Heart left ventricle (tissue), 16 donors: Measurements from ENCODE around the gene TOMM20L. TPM values are rescaled to one million over a fixed set of nuclear protein-coding genes. Genes with fewer than 3 reads are reported as not detected.

ENCODE experiments used
- ATAC-seq, 4 donors: fragments of 200-7000 bp; cut with Tn5 transposase; one replicate each; pipeline ENCODE4 v1.9.1; 2020 to 2022; ENCODE audit warnings: moderate library complexity in 4 of 4, mild to moderate bottlenecking in 3 of 4, moderate number of reproducible peaks in 1 of 4
- DNase-seq, 5 donors: peaks; one replicate each; pipeline ENCODE4 v3.0.0-alpha.2; 2020
- H3K27ac ChIP-seq, 12 donors: fragments of 200-600 bp; sonication (generic) in 4 of 12; one replicate each; pipeline versions ENCODE4 v1.5.0 to v1.8.0; 2016 to 2022; ENCODE audit warnings: mild to moderate bottlenecking in 2 of 12
- H3K27me3 ChIP-seq, 9 donors: fragments of 200-600 bp; sonication (generic) in 2 of 9; one replicate each; pipeline versions ENCODE4 v1.5.1 to v1.8.0; 2016 to 2022; ENCODE audit warnings: mild to moderate bottlenecking in 3 of 9
- H3K36me3 ChIP-seq, 9 donors: fragments of 200-600 bp; sonication (generic) in 2 of 9; one replicate each; pipeline versions ENCODE4 v1.5.0 to v1.8.0; 2018 to 2022; ENCODE audit warnings: mild to moderate bottlenecking in 2 of 9
- H3K4me1 ChIP-seq, 12 donors: fragments of 200-600 bp; sonication (generic) in 4 of 12; one replicate each; pipeline versions ENCODE4 v1.5.0 to v1.8.0; 2016 to 2022; ENCODE audit warnings: mild to moderate bottlenecking in 3 of 12
- H3K4me3 ChIP-seq, 12 donors: fragments of 200-600 bp; sonication (generic) in 4 of 12; one replicate each; pipeline versions ENCODE4 v1.5.0 to v1.8.0; 2017 to 2022; ENCODE audit warnings: mild to moderate bottlenecking in 9 of 12, moderate library complexity in 4 of 12
- H3K9me3 ChIP-seq, 12 donors: fragments of 200-600 bp; sonication (generic) in 4 of 12; one replicate each; pipeline versions ENCODE4 v1.5.0 to v1.8.0; 2016 to 2022; ENCODE audit warnings: mild to moderate bottlenecking in 1 of 12
- POLR2A ChIP-seq, 2 donors: fragments of 450-650 bp; IDR thresholded peaks; one replicate each; pipeline ENCODE4 v1.6.1; 2017; ENCODE audit warnings: antibody characterized with exemption in 2 of 2, mild to moderate bottlenecking in 2 of 2, moderate library complexity in 2 of 2
- WGBS, 4 donors: extraction: QIAGEN DNeasy Blood & Tissue Kit in 2 of 4; methylation state at CpG; one replicate each; pipeline versions ENCODE4 v1.1.5 to v1.1.7; 2013 to 2018; 5-methylcytosine and 5-hydroxymethylcytosine counted together
- intact Hi-C, 10 donors: fragments of 100-400 bp; cut with DNase I; formaldehyde crosslinking; loops; one replicate each; pipeline versions ENCODE4 v1.11.1 to v1.14.2; 2022
- polyA plus RNA-seq, 2 donors: library from polyadenylated mRNA; stranded (reverse); fragments of 200-250 nt; gene quantifications; one replicate each; pipeline ENCODE4 v1.2.3, GENCODE V29; 2013
- total RNA-seq, 9 donors: library from RNA; depleted of rRNA in 2 of 9; stranded (reverse); fragments of >200 nt in 2 of 9; fragmentation: NEBNext Ultra II Directional in 3 of 9; extraction: Animal tissue kit (Norgen Biotek cat#: 25700) in 3 of 9; gene quantifications; one replicate each; pipeline versions ENCODE4 v1.1.0 to v1.2.4, GENCODE V29; 2016 to 2023
- TF ChIP-seq, protein P1 (sequence below), 12 donors: fragments of 200-600 bp; sonication (generic) in 4 of 12; IDR thresholded peaks; one replicate each; pipeline versions ENCODE4 v1.5.0 to v1.8.0; 2018 to 2022; ENCODE audit warnings: antibody characterized with exemption in 12 of 12, mild to moderate bottlenecking in 5 of 12
- donor health status: ischemic (EF 13 %, LVEDD 7.1; RV severe dilation, severe dysfunction).
- donor health status: healthy with polysubstance abuse.
- donor health status: DM: no; HTN: yes; CAD: no.
- donor health status: DM: no; HTN: no; CAD: no.
- donor health status: ischemic (EF 25% LVEDD 6.9; RV normal size, moderate dysfunction).
- donor health status: ischemic (EF 25% LVEDD 5.7; RV mildly dilated, moderate dysfunction).
- donor health status: healthy.
- donor health status: DM: yes; HTN: yes; CAD: no.
- donor health status: ischemic (EF 35%, LVEDD 5.7; RV mildly dilated, moderate dysfunction).
- donor health status: nonischemic (EF 11% LVEDD 7.7; RV severe dilation, severe dysfunction).
- donor health status: DM: yes; HTN: yes; CAD: no.
- donor health status: PGD.
- donor health status: ischemic (EF 29% LVEDD 5.4; RV normal size, mild dysfunction).
- donor health status: nonischemic (EF 23%, LVEDD 6.1; RV moderate dilation, normal function).

TOMM20L gene
- total and polyA plus RNA-seq, 11 donors = not detected

DNA sequence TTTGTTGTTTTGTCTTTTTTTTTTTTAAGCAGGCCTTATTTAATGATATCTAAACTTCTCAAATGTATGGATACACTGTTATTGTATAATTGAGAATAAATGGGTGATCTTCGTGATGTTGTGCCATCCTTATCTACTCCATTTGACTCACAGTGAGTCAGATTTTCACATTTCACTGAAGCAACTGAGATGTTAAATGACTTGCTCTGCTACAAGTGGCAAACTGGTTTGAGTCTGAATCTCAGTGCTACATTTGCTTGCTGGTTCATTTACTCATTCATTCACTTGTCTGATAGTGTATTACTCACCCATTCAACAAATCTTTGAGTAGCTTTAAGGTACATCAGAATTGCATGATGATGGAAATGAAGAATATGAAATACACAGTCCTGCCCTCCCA lies 34.4 kb downstream of the TOMM20L start:
- DNase-seq = no peak
- peaks cover 0 to 26% (median 23%) of the 10 kb centered on the region in 12 donors for H3K4me1 ChIP-seq
- WGBS, 4 donors = 63 to 88% (median 65%) methylated on average over 1 of the region's 1 CpG
- no peak for TF ChIP-seq POLR2A (IDR thresholded peaks at IDR 0.05)
- TF ChIP-seq, protein P1, sequence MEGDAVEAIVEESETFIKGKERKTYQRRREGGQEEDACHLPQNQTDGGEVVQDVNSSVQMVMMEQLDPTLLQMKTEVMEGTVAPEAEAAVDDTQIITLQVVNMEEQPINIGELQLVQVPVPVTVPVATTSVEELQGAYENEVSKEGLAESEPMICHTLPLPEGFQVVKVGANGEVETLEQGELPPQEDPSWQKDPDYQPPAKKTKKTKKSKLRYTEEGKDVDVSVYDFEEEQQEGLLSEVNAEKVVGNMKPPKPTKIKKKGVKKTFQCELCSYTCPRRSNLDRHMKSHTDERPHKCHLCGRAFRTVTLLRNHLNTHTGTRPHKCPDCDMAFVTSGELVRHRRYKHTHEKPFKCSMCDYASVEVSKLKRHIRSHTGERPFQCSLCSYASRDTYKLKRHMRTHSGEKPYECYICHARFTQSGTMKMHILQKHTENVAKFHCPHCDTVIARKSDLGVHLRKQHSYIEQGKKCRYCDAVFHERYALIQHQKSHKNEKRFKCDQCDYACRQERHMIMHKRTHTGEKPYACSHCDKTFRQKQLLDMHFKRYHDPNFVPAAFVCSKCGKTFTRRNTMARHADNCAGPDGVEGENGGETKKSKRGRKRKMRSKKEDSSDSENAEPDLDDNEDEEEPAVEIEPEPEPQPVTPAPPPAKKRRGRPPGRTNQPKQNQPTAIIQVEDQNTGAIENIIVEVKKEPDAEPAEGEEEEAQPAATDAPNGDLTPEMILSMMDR (IDR thresholded peaks at IDR 0.05) = no peak
- H3K27me3 ChIP-seq = no peaks in the 10 kb centered on the region
- peaks cover 0 to 50% (median 40%) of the 10 kb centered on the region in 9 donors for H3K36me3 ChIP-seq
- no peak overlapping the region for H3K27ac ChIP-seq
- no peak overlapping the region for H3K4me3 ChIP-seq
- intact Hi-C loops = no loop called here
- H3K9me3 ChIP-seq = no peaks in the 10 kb centered on the region
- no peak for ATAC-seq

DNA sequence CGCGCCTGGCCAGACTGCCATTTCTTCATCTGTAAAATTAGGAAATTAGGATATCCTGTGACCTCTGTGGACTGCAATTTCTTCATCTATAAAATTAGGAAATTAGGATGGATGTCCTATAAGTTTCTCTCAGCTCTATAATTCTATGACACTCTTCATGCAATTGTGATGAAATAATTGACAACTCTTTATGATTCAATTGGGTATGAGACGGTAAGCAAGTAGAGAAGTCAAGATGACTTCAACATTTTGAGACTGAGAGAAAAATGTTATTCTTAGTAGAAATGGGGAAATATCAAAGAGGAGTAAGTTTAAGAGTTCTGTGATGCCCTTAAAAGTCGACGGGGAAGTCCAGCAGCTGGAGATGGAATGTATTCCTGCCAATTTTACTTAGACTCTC lies 43.7 kb downstream of the TOMM20L start:
- H3K4me3 ChIP-seq = no peak overlapping the region
- DNase-seq (no peak), ATAC-seq (no peak)
- WGBS, 4 donors = 73 to 91% (median 79%) methylated on average over 5 of the region's 5 CpGs
- intact Hi-C loops = no loop called here
- H3K9me3 ChIP-seq = no peaks in the 10 kb centered on the region
- H3K27ac ChIP-seq = no peak overlapping the region
- peaks cover 0 to 94% (median 65%) of the 10 kb centered on the region in 9 donors for H3K36me3 ChIP-seq
- no peaks in the 10 kb centered on the region for H3K4me1 ChIP-seq
- no peaks in the 10 kb centered on the region for H3K27me3 ChIP-seq
- no peak for TF ChIP-seq POLR2A (IDR thresholded peaks at IDR 0.05)
- TF ChIP-seq, protein P1 (IDR thresholded peaks at IDR 0.05) = no peak

DNA sequence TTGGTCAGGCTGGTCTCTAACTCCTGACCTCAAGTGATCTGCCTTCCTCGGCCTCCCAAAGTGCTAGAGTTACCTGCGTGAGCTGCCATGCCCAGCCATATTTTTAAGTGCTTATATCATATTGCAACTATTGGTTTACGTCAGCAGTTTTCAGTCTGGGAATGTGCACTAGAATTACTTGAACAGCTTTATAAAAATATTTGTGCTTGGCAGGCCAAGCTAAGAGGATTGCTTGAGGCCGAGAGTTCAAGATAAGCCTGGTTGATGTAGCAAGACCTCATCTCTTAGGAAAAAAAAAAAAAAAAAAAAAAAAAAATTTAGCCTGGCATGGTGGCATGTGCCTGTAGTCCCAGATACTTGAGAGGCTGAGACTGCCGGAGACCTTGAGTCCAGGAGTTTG lies 48.9 kb downstream of the TOMM20L start:
- WGBS, 4 donors = 60 to 72% (median 67%) methylated on average over 5 of the region's 5 CpGs
- ATAC-seq (peak in 3 of 4 donors; percentile 22 to 70 (median 60)), DNase-seq (no peak)
- Histone ChIP-seq H3K36me3 (peaks cover 0 to 100% (median 83%) of the 10 kb centered on the region in 9 donors), H3K4me3 (no peak overlapping the region), H3K9me3 (no peaks in the 10 kb centered on the region), H3K27me3 (no peaks in the 10 kb centered on the region), H3K4me1 (no peaks in the 10 kb centered on the region), H3K27ac (no peak overlapping the region)
- intact Hi-C loops = no loop called here
- TF ChIP-seq POLR2A (IDR thresholded peaks at IDR 0.05) = no peak
- TF ChIP-seq, protein P1 (IDR thresholded peaks at IDR 0.05) = no peak

DNA sequence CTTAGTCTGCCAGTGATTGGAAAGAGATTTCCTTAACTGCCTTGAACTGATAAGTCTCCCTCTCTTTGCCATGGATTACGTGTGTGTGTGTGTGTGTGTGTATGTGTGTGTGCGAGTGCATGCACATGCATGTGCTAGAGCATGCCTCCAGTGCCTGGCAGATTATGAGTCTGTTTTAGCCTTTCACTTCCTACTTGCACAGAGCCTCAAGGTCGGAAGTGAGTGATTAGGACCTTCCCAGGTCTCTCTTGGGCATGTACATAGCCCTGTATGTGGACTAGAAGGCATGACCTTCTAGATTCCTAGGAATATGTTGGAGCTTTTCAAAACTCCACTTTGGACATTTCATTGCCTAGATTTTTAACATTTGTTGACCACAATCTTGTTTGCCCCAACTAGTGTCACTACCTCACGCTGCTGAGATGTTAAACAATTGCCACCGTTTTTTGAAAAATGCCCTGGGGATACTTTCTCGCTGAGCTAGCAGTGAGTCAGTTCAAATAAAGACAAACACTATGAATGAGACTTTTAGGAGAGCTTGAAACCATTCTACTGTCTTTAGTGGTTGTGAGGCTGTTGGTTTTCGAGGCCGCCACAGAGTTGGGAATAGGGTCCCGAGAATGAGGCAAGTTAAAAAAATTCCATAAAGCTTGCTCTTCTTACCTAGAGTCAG lies 60.0 kb downstream of the TOMM20L start:
- TF ChIP-seq, protein P1 (IDR thresholded peaks at IDR 0.05) = no peak
- TF ChIP-seq POLR2A (IDR thresholded peaks at IDR 0.05) = no peak
- Histone ChIP-seq H3K27me3 (no peaks in the 10 kb centered on the region), H3K36me3 (peaks cover 0 to 98% (median 74%) of the 10 kb centered on the region in 9 donors), H3K4me3 (no peak overlapping the region), H3K27ac (no peak overlapping the region), H3K9me3 (no peaks in the 10 kb centered on the region), H3K4me1 (no peaks in the 10 kb centered on the region)
- DNase-seq (no peak), ATAC-seq (no peak)
- 89 to 93% (median 91%) methylated on average over 9 of the region's 9 CpGs for WGBS, 4 donors
- intact Hi-C loops = no loop called here

Other genes starting within 250 kb of the TOMM20L start
- 10 to 100 TPM in 5 of 9 donors, 1 to 10 TPM in 4; 4.7 to 13.4 (median 10.0) TPM for gene ARMH4, start 243.7 kb upstream of the TOMM20L start, total RNA-seq
- 1 to 10 TPM; 1.8 to 2.5 TPM for gene ARMH4, start 243.7 kb upstream of the TOMM20L start, polyA plus RNA-seq
- 10 to 100 TPM; 67.0 to 86.9 (median 78.3) TPM for gene ACTR10, start 195.8 kb upstream of the TOMM20L start, total RNA-seq
- gene ACTR10, start 195.8 kb upstream of the TOMM20L start, polyA plus RNA-seq = 10 to 100 TPM; 66.3 to 83.2 TPM
- gene PSMA3, start 151.1 kb upstream of the TOMM20L start, total RNA-seq = 100 to 1,000 TPM; 121 to 232 (median 155) TPM
- gene PSMA3, start 151.1 kb upstream of the TOMM20L start, polyA plus RNA-seq = 100 to 1,000 TPM; 206 to 208 TPM
- 10 to 100 TPM in 8 of 9 donors, 1 to 10 TPM in 1; 7.0 to 23.1 (median 16.0) TPM for gene ARID4A, start 97.4 kb upstream of the TOMM20L start, total RNA-seq
- 10 to 100 TPM in 1 of 2 donors, 1 to 10 TPM in 1; 5.6 to 11.7 TPM for gene ARID4A, start 97.4 kb upstream of the TOMM20L start, polyA plus RNA-seq
- gene TIMM9, start 31.6 kb downstream of the TOMM20L start, total RNA-seq = 10 to 100 TPM; 24.7 to 66.9 (median 30.3) TPM
- gene TIMM9, start 31.6 kb downstream of the TOMM20L start, polyA plus RNA-seq = 10 to 100 TPM; 29.7 to 75.5 TPM
- 10 to 100 TPM in 8 of 9 donors, 1 to 10 TPM in 1; 9.8 to 19.7 (median 14.3) TPM for gene KIAA0586, start 31.8 kb downstream of the TOMM20L start, total RNA-seq
- gene KIAA0586, start 31.8 kb downstream of the TOMM20L start, polyA plus RNA-seq = 1 to 10 TPM; 5.9 to 6.0 TPM
- 1 to 10 TPM; 1.3 to 7.2 (median 3.1) TPM for gene DACT1, start 242.0 kb downstream of the TOMM20L start, total RNA-seq
- 1 to 10 TPM in 1 of 2 donors, under 1 TPM in 1; 0.57 to 1.7 TPM for gene DACT1, start 242.0 kb downstream of the TOMM20L start, polyA plus RNA-seq